ENCODE measurements around the gene RMND5B.
"Not testable (repeated sequence)": the region's sequence is repeated elsewhere in the genome, so short reads cannot be mapped to it uniquely, and the experiment has no call there.

DNA sequence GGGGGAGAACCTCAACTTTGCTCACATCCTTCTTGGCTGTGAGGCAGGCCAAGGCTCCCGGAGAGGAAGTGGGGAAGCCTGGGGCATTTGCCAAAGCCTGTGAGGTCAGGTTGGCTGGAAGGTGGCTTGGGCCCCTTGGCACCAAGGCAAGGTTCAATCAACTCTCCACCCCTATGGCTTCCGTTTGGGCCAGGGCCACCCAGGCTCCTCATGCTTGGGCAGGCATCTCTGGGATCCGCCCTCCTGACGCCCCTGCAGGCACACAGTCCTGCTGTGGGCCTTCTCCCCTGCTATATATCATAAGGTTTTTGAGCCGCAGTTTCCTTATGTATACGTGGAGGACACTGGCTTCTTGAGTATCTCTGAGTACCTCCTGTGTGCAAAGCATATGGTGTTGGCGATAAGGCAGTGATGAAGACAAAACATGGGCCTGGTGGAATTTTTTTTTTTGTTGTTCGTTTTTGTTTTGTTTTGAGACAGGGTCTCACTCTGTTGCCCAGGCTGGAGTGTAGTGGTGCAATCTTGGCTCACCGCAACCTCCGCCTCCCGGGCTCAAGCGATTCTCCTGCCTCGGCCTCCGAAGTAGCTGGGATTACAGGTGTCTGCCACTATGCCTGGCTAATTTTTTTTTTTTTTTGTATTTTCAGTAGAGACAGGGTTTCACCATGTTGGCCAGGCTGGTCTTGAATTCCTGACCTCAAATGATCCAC, 3.4 kb upstream of the RMND5B start:
- TF ChIP-seq RAD21 (IDR thresholded peaks at IDR 0.05); YY1 (IDR thresholded peaks at IDR 0.05); JUND (IDR thresholded peaks at IDR 0.05); GABPA (IDR thresholded peaks at IDR 0.05 in 1 of 2, conservative IDR thresholded peaks at IDR 0.05 in 1 of 2): not testable (repeated sequence)
- TF ChIP-seq, protein P1, sequence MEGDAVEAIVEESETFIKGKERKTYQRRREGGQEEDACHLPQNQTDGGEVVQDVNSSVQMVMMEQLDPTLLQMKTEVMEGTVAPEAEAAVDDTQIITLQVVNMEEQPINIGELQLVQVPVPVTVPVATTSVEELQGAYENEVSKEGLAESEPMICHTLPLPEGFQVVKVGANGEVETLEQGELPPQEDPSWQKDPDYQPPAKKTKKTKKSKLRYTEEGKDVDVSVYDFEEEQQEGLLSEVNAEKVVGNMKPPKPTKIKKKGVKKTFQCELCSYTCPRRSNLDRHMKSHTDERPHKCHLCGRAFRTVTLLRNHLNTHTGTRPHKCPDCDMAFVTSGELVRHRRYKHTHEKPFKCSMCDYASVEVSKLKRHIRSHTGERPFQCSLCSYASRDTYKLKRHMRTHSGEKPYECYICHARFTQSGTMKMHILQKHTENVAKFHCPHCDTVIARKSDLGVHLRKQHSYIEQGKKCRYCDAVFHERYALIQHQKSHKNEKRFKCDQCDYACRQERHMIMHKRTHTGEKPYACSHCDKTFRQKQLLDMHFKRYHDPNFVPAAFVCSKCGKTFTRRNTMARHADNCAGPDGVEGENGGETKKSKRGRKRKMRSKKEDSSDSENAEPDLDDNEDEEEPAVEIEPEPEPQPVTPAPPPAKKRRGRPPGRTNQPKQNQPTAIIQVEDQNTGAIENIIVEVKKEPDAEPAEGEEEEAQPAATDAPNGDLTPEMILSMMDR (IDR thresholded peaks at IDR 0.05; ENCODE audit: low read depth, low read length, missing input control), result not testable (repeated sequence)
- TF ChIP-seq, protein P2, sequence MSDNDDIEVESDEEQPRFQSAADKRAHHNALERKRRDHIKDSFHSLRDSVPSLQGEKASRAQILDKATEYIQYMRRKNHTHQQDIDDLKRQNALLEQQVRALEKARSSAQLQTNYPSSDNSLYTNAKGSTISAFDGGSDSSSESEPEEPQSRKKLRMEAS (IDR thresholded peaks at IDR 0.05), result not testable (repeated sequence)
- TF ChIP-seq, protein P3, sequence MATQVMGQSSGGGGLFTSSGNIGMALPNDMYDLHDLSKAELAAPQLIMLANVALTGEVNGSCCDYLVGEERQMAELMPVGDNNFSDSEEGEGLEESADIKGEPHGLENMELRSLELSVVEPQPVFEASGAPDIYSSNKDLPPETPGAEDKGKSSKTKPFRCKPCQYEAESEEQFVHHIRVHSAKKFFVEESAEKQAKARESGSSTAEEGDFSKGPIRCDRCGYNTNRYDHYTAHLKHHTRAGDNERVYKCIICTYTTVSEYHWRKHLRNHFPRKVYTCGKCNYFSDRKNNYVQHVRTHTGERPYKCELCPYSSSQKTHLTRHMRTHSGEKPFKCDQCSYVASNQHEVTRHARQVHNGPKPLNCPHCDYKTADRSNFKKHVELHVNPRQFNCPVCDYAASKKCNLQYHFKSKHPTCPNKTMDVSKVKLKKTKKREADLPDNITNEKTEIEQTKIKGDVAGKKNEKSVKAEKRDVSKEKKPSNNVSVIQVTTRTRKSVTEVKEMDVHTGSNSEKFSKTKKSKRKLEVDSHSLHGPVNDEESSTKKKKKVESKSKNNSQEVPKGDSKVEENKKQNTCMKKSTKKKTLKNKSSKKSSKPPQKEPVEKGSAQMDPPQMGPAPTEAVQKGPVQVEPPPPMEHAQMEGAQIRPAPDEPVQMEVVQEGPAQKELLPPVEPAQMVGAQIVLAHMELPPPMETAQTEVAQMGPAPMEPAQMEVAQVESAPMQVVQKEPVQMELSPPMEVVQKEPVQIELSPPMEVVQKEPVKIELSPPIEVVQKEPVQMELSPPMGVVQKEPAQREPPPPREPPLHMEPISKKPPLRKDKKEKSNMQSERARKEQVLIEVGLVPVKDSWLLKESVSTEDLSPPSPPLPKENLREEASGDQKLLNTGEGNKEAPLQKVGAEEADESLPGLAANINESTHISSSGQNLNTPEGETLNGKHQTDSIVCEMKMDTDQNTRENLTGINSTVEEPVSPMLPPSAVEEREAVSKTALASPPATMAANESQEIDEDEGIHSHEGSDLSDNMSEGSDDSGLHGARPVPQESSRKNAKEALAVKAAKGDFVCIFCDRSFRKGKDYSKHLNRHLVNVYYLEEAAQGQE (IDR thresholded peaks at IDR 0.05), result not testable (repeated sequence)

All from liver (tissue), 3 donors.